Sigmoid colon (tissue), 4 donors: Measurements from ENCODE around the gene CYP2D6.

ENCODE experiments used
- EP300 ChIP-seq, 4 donors: sonication (generic); formaldehyde crosslinking; IDR thresholded peaks; one replicate each; pipeline ENCODE4 v1.6.1; 2017; ENCODE audit warnings: antibody characterized with exemption in 4 of 4
- POLR2A ChIP-seq, 2 donors: fragments of 450-650 bp; IDR thresholded peaks; one replicate each; pipeline ENCODE4 v1.6.1; 2016; ENCODE audit warnings: antibody characterized with exemption in 2 of 2, mild to moderate bottlenecking in 2 of 2, moderate library complexity in 2 of 2
- POLR2AphosphoS5 ChIP-seq, 4 donors: sonication (generic); formaldehyde crosslinking; IDR thresholded peaks; one replicate each; pipeline ENCODE4 v1.6.1; 2017; ENCODE audit warnings: antibody characterized with exemption in 4 of 4
- TF ChIP-seq, protein P1 (sequence below), 4 experiments: fragments of 450-650 bp in 3 of 4; fragments of 200-600 bp in 1 of 4; IDR thresholded peaks; one replicate each; pipeline ENCODE4 v1.5.1; 2016 to 2019; ENCODE audit warnings: antibody characterized with exemption in 4 of 4, mild to moderate bottlenecking in 3 of 4, moderate library complexity in 2 of 4

DNA sequence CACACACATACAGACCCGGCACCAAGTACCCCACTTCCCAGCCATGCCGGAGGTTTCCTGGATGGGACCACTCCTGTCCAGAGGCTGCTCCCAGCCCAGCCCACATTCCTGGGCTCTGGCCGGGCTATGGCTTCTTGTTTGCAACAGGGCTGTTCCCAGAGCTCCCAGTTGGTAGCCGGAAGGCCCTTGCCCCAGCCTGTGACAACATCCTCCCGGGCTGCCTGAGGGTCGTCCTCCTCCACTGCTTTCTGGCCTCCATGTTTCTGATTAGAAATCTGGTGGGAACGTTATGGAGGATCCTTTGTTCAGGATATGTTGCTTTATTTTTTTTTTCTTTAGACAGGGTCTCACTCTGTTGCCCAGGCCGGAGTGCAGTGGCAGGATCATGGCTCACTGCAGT lies 952 bp upstream of the CYP2D6 start:
- TF ChIP-seq, protein P1, sequence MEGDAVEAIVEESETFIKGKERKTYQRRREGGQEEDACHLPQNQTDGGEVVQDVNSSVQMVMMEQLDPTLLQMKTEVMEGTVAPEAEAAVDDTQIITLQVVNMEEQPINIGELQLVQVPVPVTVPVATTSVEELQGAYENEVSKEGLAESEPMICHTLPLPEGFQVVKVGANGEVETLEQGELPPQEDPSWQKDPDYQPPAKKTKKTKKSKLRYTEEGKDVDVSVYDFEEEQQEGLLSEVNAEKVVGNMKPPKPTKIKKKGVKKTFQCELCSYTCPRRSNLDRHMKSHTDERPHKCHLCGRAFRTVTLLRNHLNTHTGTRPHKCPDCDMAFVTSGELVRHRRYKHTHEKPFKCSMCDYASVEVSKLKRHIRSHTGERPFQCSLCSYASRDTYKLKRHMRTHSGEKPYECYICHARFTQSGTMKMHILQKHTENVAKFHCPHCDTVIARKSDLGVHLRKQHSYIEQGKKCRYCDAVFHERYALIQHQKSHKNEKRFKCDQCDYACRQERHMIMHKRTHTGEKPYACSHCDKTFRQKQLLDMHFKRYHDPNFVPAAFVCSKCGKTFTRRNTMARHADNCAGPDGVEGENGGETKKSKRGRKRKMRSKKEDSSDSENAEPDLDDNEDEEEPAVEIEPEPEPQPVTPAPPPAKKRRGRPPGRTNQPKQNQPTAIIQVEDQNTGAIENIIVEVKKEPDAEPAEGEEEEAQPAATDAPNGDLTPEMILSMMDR (IDR thresholded peaks at IDR 0.05): no peak
- TF ChIP-seq POLR2A (IDR thresholded peaks at IDR 0.05): no peak
- TF ChIP-seq POLR2AphosphoS5 (IDR thresholded peaks at IDR 0.05): no peak
- TF ChIP-seq EP300 (IDR thresholded peaks at IDR 0.05): no peak
